Gastrocnemius medialis (tissue), 4 donors: Measurements from ENCODE around the gene TTYH2.

Experiments
- POLR2A ChIP-seq, 2 donors: fragments of 450-650 bp; IDR thresholded peaks; one replicate each; pipeline ENCODE4 v1.6.1; 2017; ENCODE audit warnings: antibody characterized with exemption in 2 of 2, mild to moderate bottlenecking in 2 of 2, moderate library complexity in 2 of 2
- TF ChIP-seq, protein P1 (sequence below), 5 experiments: fragments of 450-650 bp in 3 of 5; fragments of 200-600 bp in 2 of 5; sonication (generic) in 2 of 5; IDR thresholded peaks in 4 of 5; conservative IDR thresholded peaks in 1 of 5; 1 replicate in 4 of 5; 2 replicates in 1 of 5; pipeline ENCODE4 v1.5.1; 2016 to 2019; ENCODE audit warnings: antibody characterized with exemption in 5 of 5, mild to moderate bottlenecking in 3 of 5, moderate library complexity in 3 of 5

GRCh38 chr17:74251569-74251968 lies 38.2 kb downstream of the TTYH2 start:
- TF ChIP-seq, protein P1, sequence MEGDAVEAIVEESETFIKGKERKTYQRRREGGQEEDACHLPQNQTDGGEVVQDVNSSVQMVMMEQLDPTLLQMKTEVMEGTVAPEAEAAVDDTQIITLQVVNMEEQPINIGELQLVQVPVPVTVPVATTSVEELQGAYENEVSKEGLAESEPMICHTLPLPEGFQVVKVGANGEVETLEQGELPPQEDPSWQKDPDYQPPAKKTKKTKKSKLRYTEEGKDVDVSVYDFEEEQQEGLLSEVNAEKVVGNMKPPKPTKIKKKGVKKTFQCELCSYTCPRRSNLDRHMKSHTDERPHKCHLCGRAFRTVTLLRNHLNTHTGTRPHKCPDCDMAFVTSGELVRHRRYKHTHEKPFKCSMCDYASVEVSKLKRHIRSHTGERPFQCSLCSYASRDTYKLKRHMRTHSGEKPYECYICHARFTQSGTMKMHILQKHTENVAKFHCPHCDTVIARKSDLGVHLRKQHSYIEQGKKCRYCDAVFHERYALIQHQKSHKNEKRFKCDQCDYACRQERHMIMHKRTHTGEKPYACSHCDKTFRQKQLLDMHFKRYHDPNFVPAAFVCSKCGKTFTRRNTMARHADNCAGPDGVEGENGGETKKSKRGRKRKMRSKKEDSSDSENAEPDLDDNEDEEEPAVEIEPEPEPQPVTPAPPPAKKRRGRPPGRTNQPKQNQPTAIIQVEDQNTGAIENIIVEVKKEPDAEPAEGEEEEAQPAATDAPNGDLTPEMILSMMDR (IDR thresholded peaks at IDR 0.05 in 4 of 5, conservative IDR thresholded peaks at IDR 0.05 in 1 of 5) = no peak
- no peak for TF ChIP-seq POLR2A (IDR thresholded peaks at IDR 0.05)
